SK-N-SH treated with all-trans-retinoic acid at 6 μM for 48 hours (cell line): Measurements from ENCODE around the gene LMTK2.

Source experiments
- ARNTL ChIP-seq: fragments of 450-650 bp; formaldehyde crosslinking; IDR thresholded peaks from 2 replicates; pipeline ENCODE4 v1.5.0; 2020; ENCODE audit warnings: low read depth, mild to moderate bottlenecking, moderate library complexity, borderline replicate concordance
- OSR1 ChIP-seq: fragments of 250-450 bp; sonication (Bioruptor Pico); IDR thresholded peaks from 2 replicates; pipeline ENCODE4 v1.8.0; 2022; ENCODE audit warnings: moderate library complexity, mild to moderate bottlenecking, inconsistent platforms
- PPARA ChIP-seq: fragments of 250-450 bp; sonication (Bioruptor Pico); IDR thresholded peaks from 2 replicates; pipeline ENCODE4 v1.5.0; 2020; ENCODE audit warnings: mild to moderate bottlenecking, borderline replicate concordance
- RARB ChIP-seq: fragments of 250-450 bp; sonication (Bioruptor Pico); IDR thresholded peaks from 2 replicates; pipeline ENCODE4 v1.8.0; 2021; ENCODE audit warnings: mild to moderate bottlenecking, moderate library complexity
- SNAI2 ChIP-seq: fragments of 250-450 bp; sonication (Bioruptor Pico); IDR thresholded peaks from 2 replicates; pipeline ENCODE4 v1.5.0; 2020; ENCODE audit warnings: mild to moderate bottlenecking, moderate library complexity
- TCF4 ChIP-seq: fragments of 250-450 bp; sonication (Bioruptor Pico); IDR thresholded peaks from 2 replicates; pipeline ENCODE4 v1.8.0; 2021; ENCODE audit warnings: mild to moderate bottlenecking, moderate library complexity, borderline replicate concordance
- ZC3H10 ChIP-seq: fragments of 250-450 bp; sonication (Bioruptor Pico); IDR thresholded peaks from 2 replicates; pipeline ENCODE4 v1.5.1; 2021; ENCODE audit warnings: mild to moderate bottlenecking, moderate library complexity
- ZFP30 ChIP-seq: fragments of 450-650 bp; formaldehyde crosslinking; IDR thresholded peaks from 2 replicates; pipeline ENCODE4 v1.5.0; 2022; ENCODE audit warnings: mild to moderate bottlenecking, moderate library complexity
- ZNF565 ChIP-seq: fragments of 450-650 bp; formaldehyde crosslinking; conservative IDR thresholded peaks from 2 replicates; pipeline ENCODE4 v1.5.0; 2020; ENCODE audit warnings: low read depth, mild to moderate bottlenecking, moderate library complexity
- ZNF8 ChIP-seq: fragments of 450-650 bp; formaldehyde crosslinking; IDR thresholded peaks from 2 replicates; pipeline ENCODE4 v1.5.0; 2020; ENCODE audit warnings: mild to moderate bottlenecking, moderate library complexity
- TF ChIP-seq, protein P1 (sequence below): fragments of 250-450 bp; sonication (Bioruptor Pico); IDR thresholded peaks from 2 replicates; pipeline ENCODE4 v1.5.1; 2020; ENCODE audit warnings: low read depth, mild to moderate bottlenecking, moderate library complexity
- TF ChIP-seq, protein P2 (sequence below): fragments of 250-450 bp; sonication (Bioruptor Pico); IDR thresholded peaks from 2 replicates; pipeline ENCODE4 v1.8.0; 2021; ENCODE audit warnings: low read depth, mild to moderate bottlenecking, moderate library complexity, borderline replicate concordance
- TF ChIP-seq, protein P3 (sequence below): fragments of 250-450 bp; sonication (Bioruptor Pico); IDR thresholded peaks from 2 replicates; pipeline ENCODE4 v1.5.1; 2021; ENCODE audit warnings: mild to moderate bottlenecking, moderate library complexity
- TF ChIP-seq, protein P4 (sequence below): fragments of 250-450 bp; sonication (Bioruptor Pico); IDR thresholded peaks from 2 replicates; pipeline ENCODE4 v1.8.0; 2020; ENCODE audit warnings: mild to moderate bottlenecking, moderate library complexity, borderline replicate concordance

DNA sequence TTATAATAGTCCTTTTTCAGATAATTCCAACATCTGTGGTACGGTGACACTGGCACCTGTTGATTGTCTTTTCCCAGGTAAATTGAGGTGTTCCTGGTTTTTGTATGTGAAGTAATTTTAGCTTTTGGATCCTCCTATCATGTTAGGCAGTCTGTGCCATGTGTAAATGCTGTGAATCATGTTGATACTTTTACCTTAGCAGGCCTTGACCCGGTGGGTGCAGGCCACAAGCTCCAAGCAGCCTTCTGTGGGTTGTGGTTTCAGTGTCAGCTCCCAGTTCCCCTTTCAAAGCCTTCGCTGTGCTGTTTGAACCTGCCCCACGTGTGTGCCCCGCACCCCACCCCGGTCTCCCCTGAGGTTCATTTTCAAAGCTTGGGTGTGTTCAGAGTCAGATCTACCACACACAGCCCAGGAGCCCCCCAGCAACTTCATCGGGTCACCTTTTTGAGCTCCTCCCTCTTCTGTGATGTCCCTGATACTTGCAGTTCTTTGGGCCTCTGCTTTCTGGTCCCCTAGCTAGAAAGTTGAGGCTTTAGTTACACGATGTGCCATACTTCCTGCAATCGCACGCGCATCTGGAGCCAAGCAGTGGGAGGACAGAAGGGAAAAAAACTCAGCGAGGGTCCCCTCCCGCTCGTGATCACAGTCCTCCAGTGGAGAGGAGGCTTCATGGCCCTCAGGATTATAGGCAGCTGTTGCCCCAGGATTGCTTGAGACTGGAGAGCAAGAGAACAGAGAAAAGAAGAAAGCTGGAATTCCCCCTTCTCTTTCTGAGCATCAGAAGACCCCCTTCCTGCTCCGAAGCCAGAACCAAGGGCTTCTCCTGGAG is 95.9 kb downstream of the LMTK2 start:
- TF ChIP-seq OSR1 (CRISPR knock-in tag) = no peak
- TF ChIP-seq, protein P1, sequence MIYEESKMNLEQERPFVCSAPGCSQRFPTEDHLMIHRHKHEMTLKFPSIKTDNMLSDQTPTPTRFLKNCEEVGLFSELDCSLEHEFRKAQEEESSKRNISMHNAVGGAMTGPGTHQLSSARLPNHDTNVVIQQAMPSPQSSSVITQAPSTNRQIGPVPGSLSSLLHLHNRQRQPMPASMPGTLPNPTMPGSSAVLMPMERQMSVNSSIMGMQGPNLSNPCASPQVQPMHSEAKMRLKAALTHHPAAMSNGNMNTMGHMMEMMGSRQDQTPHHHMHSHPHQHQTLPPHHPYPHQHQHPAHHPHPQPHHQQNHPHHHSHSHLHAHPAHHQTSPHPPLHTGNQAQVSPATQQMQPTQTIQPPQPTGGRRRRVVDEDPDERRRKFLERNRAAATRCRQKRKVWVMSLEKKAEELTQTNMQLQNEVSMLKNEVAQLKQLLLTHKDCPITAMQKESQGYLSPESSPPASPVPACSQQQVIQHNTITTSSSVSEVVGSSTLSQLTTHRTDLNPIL (CRISPR knock-in tag) = no peak
- TF ChIP-seq ARNTL (CRISPR knock-in tag) = no peak
- no peak for TF ChIP-seq ZFP30 (CRISPR knock-in tag)
- TF ChIP-seq TCF4 (CRISPR knock-in tag) = no peak
- TF ChIP-seq, protein P2, sequence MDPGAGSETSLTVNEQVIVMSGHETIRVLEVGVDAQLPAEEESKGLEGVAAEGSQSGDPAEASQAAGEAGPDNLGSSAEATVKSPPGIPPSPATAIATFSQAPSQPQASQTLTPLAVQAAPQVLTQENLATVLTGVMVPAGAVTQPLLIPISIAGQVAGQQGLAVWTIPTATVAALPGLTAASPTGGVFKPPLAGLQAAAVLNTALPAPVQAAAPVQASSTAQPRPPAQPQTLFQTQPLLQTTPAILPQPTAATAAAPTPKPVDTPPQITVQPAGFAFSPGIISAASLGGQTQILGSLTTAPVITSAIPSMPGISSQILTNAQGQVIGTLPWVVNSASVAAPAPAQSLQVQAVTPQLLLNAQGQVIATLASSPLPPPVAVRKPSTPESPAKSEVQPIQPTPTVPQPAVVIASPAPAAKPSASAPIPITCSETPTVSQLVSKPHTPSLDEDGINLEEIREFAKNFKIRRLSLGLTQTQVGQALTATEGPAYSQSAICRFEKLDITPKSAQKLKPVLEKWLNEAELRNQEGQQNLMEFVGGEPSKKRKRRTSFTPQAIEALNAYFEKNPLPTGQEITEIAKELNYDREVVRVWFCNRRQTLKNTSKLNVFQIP (CRISPR knock-in tag) = no peak
- TF ChIP-seq, protein P3, sequence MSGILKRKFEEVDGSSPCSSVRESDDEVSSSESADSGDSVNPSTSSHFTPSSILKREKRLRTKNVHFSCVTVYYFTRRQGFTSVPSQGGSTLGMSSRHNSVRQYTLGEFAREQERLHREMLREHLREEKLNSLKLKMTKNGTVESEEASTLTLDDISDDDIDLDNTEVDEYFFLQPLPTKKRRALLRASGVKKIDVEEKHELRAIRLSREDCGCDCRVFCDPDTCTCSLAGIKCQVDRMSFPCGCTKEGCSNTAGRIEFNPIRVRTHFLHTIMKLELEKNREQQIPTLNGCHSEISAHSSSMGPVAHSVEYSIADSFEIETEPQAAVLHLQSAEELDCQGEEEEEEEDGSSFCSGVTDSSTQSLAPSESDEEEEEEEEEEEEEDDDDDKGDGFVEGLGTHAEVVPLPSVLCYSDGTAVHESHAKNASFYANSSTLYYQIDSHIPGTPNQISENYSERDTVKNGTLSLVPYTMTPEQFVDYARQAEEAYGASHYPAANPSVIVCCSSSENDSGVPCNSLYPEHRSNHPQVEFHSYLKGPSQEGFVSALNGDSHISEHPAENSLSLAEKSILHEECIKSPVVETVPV (CRISPR knock-in tag) = no peak
- TF ChIP-seq, protein P4, sequence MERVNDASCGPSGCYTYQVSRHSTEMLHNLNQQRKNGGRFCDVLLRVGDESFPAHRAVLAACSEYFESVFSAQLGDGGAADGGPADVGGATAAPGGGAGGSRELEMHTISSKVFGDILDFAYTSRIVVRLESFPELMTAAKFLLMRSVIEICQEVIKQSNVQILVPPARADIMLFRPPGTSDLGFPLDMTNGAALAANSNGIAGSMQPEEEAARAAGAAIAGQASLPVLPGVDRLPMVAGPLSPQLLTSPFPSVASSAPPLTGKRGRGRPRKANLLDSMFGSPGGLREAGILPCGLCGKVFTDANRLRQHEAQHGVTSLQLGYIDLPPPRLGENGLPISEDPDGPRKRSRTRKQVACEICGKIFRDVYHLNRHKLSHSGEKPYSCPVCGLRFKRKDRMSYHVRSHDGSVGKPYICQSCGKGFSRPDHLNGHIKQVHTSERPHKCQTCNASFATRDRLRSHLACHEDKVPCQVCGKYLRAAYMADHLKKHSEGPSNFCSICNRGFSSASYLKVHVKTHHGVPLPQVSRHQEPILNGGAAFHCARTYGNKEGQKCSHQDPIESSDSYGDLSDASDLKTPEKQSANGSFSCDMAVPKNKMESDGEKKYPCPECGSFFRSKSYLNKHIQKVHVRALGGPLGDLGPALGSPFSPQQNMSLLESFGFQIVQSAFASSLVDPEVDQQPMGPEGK (CRISPR knock-in tag) = no peak
- no peak for TF ChIP-seq SNAI2 (CRISPR knock-in tag)
- TF ChIP-seq ZNF565 (CRISPR knock-in tag) = no peak
- TF ChIP-seq PPARA (CRISPR knock-in tag) = no peak
- TF ChIP-seq ZNF8 (CRISPR knock-in tag) = no peak
- no peak for TF ChIP-seq ZC3H10 (CRISPR knock-in tag)
- no peak for TF ChIP-seq RARB (CRISPR knock-in tag)
